Measurements from ENCODE around the gene RNF220.

Gene RNF220

GRCh38 chr1:44587796-44588460 lies 182.9 kb downstream of the RNF220 start:
- no peak for DNase-seq (ENCODE audit: low spot score)

- DNase-seq (ENCODE audit: low spot score): no peak
Measured at GRCh38 chr1:44588551-44589210, 183.6 kb downstream of the RNF220 start.

GRCh38 chr1:44590475-44590874 lies 185.4 kb downstream of the RNF220 start:
- no peak for DNase-seq (ENCODE audit: low spot score)

GRCh38 chr1:44591381-44591780 lies 186.3 kb downstream of the RNF220 start:
- no peak for DNase-seq (ENCODE audit: low spot score)

GRCh38 chr1:44592208-44593145 lies 187.4 kb downstream of the RNF220 start:
- no peak for DNase-seq (ENCODE audit: low spot score)

- DNase-seq (ENCODE audit: low spot score): no peak
Measured at GRCh38 chr1:44594353-44594752, 189.3 kb downstream of the RNF220 start.

GRCh38 chr1:44594871-44595735 lies 190.0 kb downstream of the RNF220 start:
- DNase-seq (ENCODE audit: low spot score): peak; percentile 69

GRCh38 chr1:44596511-44596910 lies 191.5 kb downstream of the RNF220 start:
- no peak for DNase-seq (ENCODE audit: low spot score)

- no peak for DNase-seq (ENCODE audit: low spot score)
Measured at GRCh38 chr1:44598167-44598566, 193.1 kb downstream of the RNF220 start.

- DNase-seq (ENCODE audit: low spot score): no peak
Measured at GRCh38 chr1:44602634-44603628, 197.9 kb downstream of the RNF220 start.

- DNase-seq (ENCODE audit: low spot score): no peak
Measured at GRCh38 chr1:44603718-44604117, 198.7 kb downstream of the RNF220 start.

- DNase-seq (ENCODE audit: low spot score): no peak
Measured at GRCh38 chr1:44604157-44604955, 199.3 kb downstream of the RNF220 start.

GRCh38 chr1:44605914-44606615 lies 201.0 kb downstream of the RNF220 start:
- no peak for DNase-seq (ENCODE audit: low spot score)

GRCh38 chr1:44606701-44607281 lies 201.7 kb downstream of the RNF220 start:
- no peak for DNase-seq (ENCODE audit: low spot score)

GRCh38 chr1:44608141-44608540 lies 203.1 kb downstream of the RNF220 start:
- DNase-seq (ENCODE audit: low spot score): no peak

- peak; percentile 3 for DNase-seq (ENCODE audit: low spot score)
Measured at GRCh38 chr1:44609412-44609767, 204.3 kb downstream of the RNF220 start.

GRCh38 chr1:44609768-44610526 lies 204.9 kb downstream of the RNF220 start:
- no peak for DNase-seq (ENCODE audit: low spot score)

All from CD4-positive, alpha-beta T cell treated with Interleukin-15 for 4 hours (primary cell).